ENCODE measurements around the gene RAB8B.

RAB8B gene

GRCh38 chr15:63188926-63189871 is at the start of gene RAB8B:
Gene RAB8B (plus strand): TSS chr15:63189606. CDS start chr15:63189625, 19 bp downstream.
- Mint-ChIP-seq H3K4me3 (peak within 1 kb of the TSS; percentile 93), H3K4me1 (peaks cover 48% of the 10 kb centered on the region), H3K27ac (peak within 1 kb of the TSS; percentile 77), H3K9me3 (no peaks in the 10 kb centered on the region), H3K36me3 (ENCODE audit: low read depth) (no peaks in the 10 kb centered on the region), H3K27me3 (ENCODE audit: low read depth, poor library complexity) (peaks cover 8% of the 10 kb centered on the region)
- no peak for TF ChIP-seq CTCF (IDR thresholded peaks at IDR 0.05)
- peak; percentile 100 for DNase-seq

GRCh38 chr15:63140936-63141335 is 48.5 kb upstream of the RAB8B start:
- no peak for DNase-seq
- no peak for TF ChIP-seq CTCF (IDR thresholded peaks at IDR 0.05)
- no peaks in the 10 kb centered on the region for H3K4me1 Mint-ChIP-seq
- H3K4me3 Mint-ChIP-seq, result no peak overlapping the region
- H3K9me3 Mint-ChIP-seq, result peaks cover 4% of the 10 kb centered on the region
- no peak overlapping the region for H3K27ac Mint-ChIP-seq
- H3K36me3 Mint-ChIP-seq (ENCODE audit: low read depth), result peaks cover 37% of the 10 kb centered on the region
- peaks cover 7% of the 10 kb centered on the region for H3K27me3 Mint-ChIP-seq (ENCODE audit: low read depth, poor library complexity)

- no peak overlapping the region for H3K4me3 Mint-ChIP-seq
- H3K27me3 Mint-ChIP-seq (ENCODE audit: low read depth, poor library complexity), result peaks cover 7% of the 10 kb centered on the region
- no peak overlapping the region for H3K27ac Mint-ChIP-seq
- H3K36me3 Mint-ChIP-seq (ENCODE audit: low read depth), result peaks cover 68% of the 10 kb centered on the region
- DNase-seq, result no peak
- peaks cover 8% of the 10 kb centered on the region for H3K9me3 Mint-ChIP-seq
- no peak for TF ChIP-seq CTCF (IDR thresholded peaks at IDR 0.05)
- no peaks in the 10 kb centered on the region for H3K4me1 Mint-ChIP-seq
Observed at GRCh38 chr15:63145426-63145825, 44.0 kb upstream of the RAB8B start.

GRCh38 chr15:63146684-63147083 is 42.7 kb upstream of the RAB8B start:
- peaks cover 7% of the 10 kb centered on the region for H3K27me3 Mint-ChIP-seq (ENCODE audit: low read depth, poor library complexity)
- TF ChIP-seq CTCF (IDR thresholded peaks at IDR 0.05), result no peak
- peaks cover 8% of the 10 kb centered on the region for H3K9me3 Mint-ChIP-seq
- no peak overlapping the region for H3K27ac Mint-ChIP-seq
- no peaks in the 10 kb centered on the region for H3K4me1 Mint-ChIP-seq
- no peak for DNase-seq
- peaks cover 69% of the 10 kb centered on the region for H3K36me3 Mint-ChIP-seq (ENCODE audit: low read depth)
- H3K4me3 Mint-ChIP-seq, result no peak overlapping the region

- Mint-ChIP-seq H3K36me3 (ENCODE audit: low read depth) (peaks cover 63% of the 10 kb centered on the region), H3K27ac (no peak overlapping the region), H3K9me3 (peaks cover 4% of the 10 kb centered on the region), H3K4me3 (no peak overlapping the region), H3K4me1 (peaks cover 20% of the 10 kb centered on the region), H3K27me3 (ENCODE audit: low read depth, poor library complexity) (no peaks in the 10 kb centered on the region)
- no peak for TF ChIP-seq CTCF (IDR thresholded peaks at IDR 0.05)
- DNase-seq, result no peak
Observed at GRCh38 chr15:63151665-63152064, 37.7 kb upstream of the RAB8B start.
